Measurements from ENCODE around the gene RIOK2. TPM values are rescaled to one million over a fixed set of nuclear protein-coding genes. Genes with fewer than 3 reads are reported as not detected.

RIOK2 gene
- total and polyA plus RNA-seq, 10 of the 15 experiments (the other 5 are each of a cell fraction or from before 2014, with no cell fraction given) = 23.0 to 69.1 (median 33.3) TPM

- TF ChIP-seq CTCF (IDR thresholded peaks at IDR 0.05 in 2 of 3, conservative IDR thresholded peaks at IDR 0.05 in 1 of 3; ENCODE audit: control insufficient read depth in 2 of 3, extremely low read depth in 1 of 3, insufficient read depth in 1 of 3, low read depth in 3 of 3, low read length in 3 of 3) (no peak), E2F4 (IDR thresholded peaks at IDR 0.05; ENCODE audit: low read depth, low read length) (no peak), BCLAF1 (IDR thresholded peaks at IDR 0.05) (no peak), E2F8 (IDR thresholded peaks at IDR 0.05; ENCODE audit: low read depth, partially characterized antibody) (no peak), FOXM1 (IDR thresholded peaks at IDR 0.05; ENCODE audit: low read depth, low read length) (no peak), ZNF592 (IDR thresholded peaks at IDR 0.05) (no peak), YBX1 (IDR thresholded peaks at IDR 0.05) (no peak), RELA (IDR thresholded peaks at IDR 0.05; ENCODE audit: borderline replicate concordance, partially characterized antibody) (no peak), SUZ12 (IDR thresholded peaks at IDR 0.05; ENCODE audit: unreplicated experiment) (no peak), TCF3 (IDR thresholded peaks at IDR 0.05; ENCODE audit: borderline replicate concordance, insufficient read depth, low read depth, low read length) (0 out of 2 replicates have a peak, but pooled peaks have one; percentile 32), BMI1 (IDR thresholded peaks at IDR 0.05; ENCODE audit: borderline replicate concordance) (no peak), TBL1XR1 (IDR thresholded peaks at IDR 0.05; ENCODE audit: low read depth, low read length) (no peak), CBFB (IDR thresholded peaks at IDR 0.05; ENCODE audit: low read depth) (no peak; the same call in 1 of the 2 replicates), WRNIP1 (IDR thresholded peaks at IDR 0.05; ENCODE audit: borderline replicate concordance, low read depth, low read length) (no peak), HCFC1 (IDR thresholded peaks at IDR 0.05; ENCODE audit: low read length) (no peak), SMAD5 (IDR thresholded peaks at IDR 0.05; ENCODE audit: low read depth) (no peak)
Observed at GRCh38 chr5:97192580-97193354, 9.7 kb upstream of the RIOK2 start (continued).

Measured in GM12878 (cell line).